ENCODE measurements around the gene P2RX4.
"Not testable (repeated sequence)": the region's sequence is repeated elsewhere in the genome, so short reads cannot be mapped to it uniquely, and the experiment has no call there.

The P2RX4 gene, protein sequence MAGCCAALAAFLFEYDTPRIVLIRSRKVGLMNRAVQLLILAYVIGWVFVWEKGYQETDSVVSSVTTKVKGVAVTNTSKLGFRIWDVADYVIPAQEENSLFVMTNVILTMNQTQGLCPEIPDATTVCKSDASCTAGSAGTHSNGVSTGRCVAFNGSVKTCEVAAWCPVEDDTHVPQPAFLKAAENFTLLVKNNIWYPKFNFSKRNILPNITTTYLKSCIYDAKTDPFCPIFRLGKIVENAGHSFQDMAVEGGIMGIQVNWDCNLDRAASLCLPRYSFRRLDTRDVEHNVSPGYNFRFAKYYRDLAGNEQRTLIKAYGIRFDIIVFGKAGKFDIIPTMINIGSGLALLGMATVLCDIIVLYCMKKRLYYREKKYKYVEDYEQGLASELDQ
- long read RNA-seq, transcript P2RX4-214 (11 exons, 1,612 nt), result minor isoform, 14 of 370 reads
- long read RNA-seq, transcript P2RX4-202 (12 exons, 2,032 nt), result major isoform, 289 of 370 reads
- long read RNA-seq, partial matches to known transcripts, result 7 of 370 reads
- long read RNA-seq, other reads (novel, unspliced or antisense), result 57 of 370 reads

DNA sequence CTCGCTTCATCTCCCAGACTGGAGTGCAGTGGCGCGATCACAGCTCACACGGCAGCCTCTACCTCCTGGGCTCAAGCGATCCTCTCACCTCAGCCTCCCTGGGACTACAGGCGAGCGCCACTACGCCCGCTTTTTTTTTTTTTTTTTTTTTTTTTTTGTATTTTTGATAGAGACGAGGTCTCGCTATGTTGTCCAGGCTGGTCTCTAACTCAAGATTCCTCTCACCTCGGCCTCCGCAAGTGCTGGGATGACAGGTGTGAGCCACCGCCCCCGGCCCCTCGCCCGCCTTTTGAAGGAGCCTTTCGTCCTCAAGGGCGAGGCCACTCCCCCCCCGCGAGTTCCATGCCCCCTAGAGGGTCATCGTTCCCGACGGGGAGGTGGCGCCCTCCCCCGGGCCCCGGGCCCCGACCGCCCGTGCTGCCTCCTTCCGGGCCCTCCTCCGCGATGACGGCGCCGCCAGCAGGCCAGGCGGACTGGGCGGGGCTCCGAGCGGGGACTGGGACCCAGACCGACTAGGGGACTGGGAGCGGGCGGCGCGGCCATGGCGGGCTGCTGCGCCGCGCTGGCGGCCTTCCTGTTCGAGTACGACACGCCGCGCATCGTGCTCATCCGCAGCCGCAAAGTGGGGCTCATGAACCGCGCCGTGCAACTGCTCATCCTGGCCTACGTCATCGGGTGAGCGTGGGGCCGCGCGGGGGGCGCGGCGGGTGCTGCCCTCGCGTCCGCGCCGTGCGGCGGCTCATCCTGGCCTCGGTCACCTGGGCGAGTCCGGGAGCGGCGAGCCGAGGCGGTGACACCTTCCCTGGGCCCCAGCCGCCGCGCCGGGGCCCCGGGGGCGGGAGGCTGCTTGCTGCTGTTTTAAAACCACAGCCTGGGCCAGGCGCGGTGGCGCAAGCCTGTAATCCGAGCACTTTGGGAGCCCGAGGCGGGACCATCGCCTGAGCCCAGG, at the start of gene P2RX4:
Gene P2RX4, plus strand, starts transcription at position 506 of the 949 bp plus-strand sequence. Its CDS starts 36 bp downstream, at position 542.
- H3K4me3 ChIP-seq (replicated peaks; ENCODE audit: insufficient read depth, low read length), result peak within 1 kb of the TSS; percentile 54
- peak within 1 kb of the TSS; percentile 69 for H3K27ac ChIP-seq (replicated peaks)
- H3K27me3 ChIP-seq (ENCODE audit: insufficient read depth, poor library complexity, severe bottlenecking), result no peaks in the 10 kb centered on the region
- TF ChIP-seq SPI1 (IDR thresholded peaks at IDR 0.05; ENCODE audit: borderline replicate concordance, low read depth), result no peak
- TF ChIP-seq, protein P1, sequence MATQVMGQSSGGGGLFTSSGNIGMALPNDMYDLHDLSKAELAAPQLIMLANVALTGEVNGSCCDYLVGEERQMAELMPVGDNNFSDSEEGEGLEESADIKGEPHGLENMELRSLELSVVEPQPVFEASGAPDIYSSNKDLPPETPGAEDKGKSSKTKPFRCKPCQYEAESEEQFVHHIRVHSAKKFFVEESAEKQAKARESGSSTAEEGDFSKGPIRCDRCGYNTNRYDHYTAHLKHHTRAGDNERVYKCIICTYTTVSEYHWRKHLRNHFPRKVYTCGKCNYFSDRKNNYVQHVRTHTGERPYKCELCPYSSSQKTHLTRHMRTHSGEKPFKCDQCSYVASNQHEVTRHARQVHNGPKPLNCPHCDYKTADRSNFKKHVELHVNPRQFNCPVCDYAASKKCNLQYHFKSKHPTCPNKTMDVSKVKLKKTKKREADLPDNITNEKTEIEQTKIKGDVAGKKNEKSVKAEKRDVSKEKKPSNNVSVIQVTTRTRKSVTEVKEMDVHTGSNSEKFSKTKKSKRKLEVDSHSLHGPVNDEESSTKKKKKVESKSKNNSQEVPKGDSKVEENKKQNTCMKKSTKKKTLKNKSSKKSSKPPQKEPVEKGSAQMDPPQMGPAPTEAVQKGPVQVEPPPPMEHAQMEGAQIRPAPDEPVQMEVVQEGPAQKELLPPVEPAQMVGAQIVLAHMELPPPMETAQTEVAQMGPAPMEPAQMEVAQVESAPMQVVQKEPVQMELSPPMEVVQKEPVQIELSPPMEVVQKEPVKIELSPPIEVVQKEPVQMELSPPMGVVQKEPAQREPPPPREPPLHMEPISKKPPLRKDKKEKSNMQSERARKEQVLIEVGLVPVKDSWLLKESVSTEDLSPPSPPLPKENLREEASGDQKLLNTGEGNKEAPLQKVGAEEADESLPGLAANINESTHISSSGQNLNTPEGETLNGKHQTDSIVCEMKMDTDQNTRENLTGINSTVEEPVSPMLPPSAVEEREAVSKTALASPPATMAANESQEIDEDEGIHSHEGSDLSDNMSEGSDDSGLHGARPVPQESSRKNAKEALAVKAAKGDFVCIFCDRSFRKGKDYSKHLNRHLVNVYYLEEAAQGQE (IDR thresholded peaks at IDR 0.05; ENCODE audit: insufficient replicate concordance, low read depth), result no peak
- no peak; the same call in 1 of the 2 replicates for TF ChIP-seq GABPA (IDR thresholded peaks at IDR 0.05; ENCODE audit: low read depth)
- TF ChIP-seq POLR2AphosphoS5 (IDR thresholded peaks at IDR 0.05; ENCODE audit: low read depth), result peak; percentile 91
- TF ChIP-seq, protein P2, sequence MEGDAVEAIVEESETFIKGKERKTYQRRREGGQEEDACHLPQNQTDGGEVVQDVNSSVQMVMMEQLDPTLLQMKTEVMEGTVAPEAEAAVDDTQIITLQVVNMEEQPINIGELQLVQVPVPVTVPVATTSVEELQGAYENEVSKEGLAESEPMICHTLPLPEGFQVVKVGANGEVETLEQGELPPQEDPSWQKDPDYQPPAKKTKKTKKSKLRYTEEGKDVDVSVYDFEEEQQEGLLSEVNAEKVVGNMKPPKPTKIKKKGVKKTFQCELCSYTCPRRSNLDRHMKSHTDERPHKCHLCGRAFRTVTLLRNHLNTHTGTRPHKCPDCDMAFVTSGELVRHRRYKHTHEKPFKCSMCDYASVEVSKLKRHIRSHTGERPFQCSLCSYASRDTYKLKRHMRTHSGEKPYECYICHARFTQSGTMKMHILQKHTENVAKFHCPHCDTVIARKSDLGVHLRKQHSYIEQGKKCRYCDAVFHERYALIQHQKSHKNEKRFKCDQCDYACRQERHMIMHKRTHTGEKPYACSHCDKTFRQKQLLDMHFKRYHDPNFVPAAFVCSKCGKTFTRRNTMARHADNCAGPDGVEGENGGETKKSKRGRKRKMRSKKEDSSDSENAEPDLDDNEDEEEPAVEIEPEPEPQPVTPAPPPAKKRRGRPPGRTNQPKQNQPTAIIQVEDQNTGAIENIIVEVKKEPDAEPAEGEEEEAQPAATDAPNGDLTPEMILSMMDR (IDR thresholded peaks at IDR 0.05; ENCODE audit: insufficient read depth, low read length), result no peak
- peak; percentile 87 to 94 for DNase-seq (ENCODE audit: low read depth in 1 of 2, low spot score in 1 of 2)

DNA sequence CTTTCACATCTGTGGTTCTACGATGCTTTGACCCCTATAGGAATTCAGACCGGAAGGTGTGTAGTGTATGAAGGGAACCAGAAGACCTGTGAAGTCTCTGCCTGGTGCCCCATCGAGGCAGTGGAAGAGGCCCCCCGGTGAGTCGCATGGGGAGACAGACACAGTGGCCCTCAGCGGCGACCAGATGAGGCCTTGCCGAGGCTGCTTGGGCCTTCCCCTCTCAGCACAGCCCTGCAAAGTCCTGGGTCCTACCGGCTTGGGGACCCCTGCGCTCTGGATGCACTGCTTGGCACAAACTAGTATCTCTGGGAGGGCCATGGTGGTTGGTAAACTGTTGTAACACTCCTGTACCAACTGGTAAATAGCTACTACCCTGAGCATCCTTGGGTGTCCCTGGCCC, 47.5 kb upstream of the P2RX4 start:
- DNase-seq (ENCODE audit: low read depth in 1 of 2, low spot score in 1 of 2), result no peak
- Histone ChIP-seq H3K27ac (replicated peaks) (no peak overlapping the region), H3K4me3 (replicated peaks; ENCODE audit: insufficient read depth, low read length) (no peak overlapping the region), H3K27me3 (ENCODE audit: insufficient read depth, poor library complexity, severe bottlenecking) (no peaks in the 10 kb centered on the region)
- no peak for TF ChIP-seq POLR2AphosphoS5 (IDR thresholded peaks at IDR 0.05; ENCODE audit: low read depth)

DNA sequence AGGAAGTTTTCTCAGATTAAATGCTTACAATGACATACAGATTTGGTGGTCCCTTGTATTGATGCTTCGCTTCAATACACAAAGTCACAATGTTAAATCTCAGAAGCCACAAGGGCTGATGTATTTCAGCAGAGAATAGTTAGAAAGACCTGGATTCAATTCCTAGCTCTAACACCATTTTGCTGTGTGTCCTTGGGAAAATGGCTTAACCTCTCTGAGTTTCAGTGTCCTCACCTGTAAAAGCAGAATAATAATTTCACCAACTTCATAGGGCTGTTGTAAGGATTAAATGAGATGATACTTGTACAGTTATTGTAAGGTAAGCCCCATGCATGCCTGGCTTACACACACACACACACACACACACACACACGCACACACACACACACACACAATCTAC, 46.9 kb upstream of the P2RX4 start:
- DNase-seq (ENCODE audit: low read depth in 1 of 2, low spot score in 1 of 2), result no peak
- Histone ChIP-seq H3K27ac (replicated peaks) (no peak overlapping the region), H3K4me3 (replicated peaks; ENCODE audit: insufficient read depth, low read length) (no peak overlapping the region), H3K27me3 (ENCODE audit: insufficient read depth, poor library complexity, severe bottlenecking) (no peaks in the 10 kb centered on the region)
- TF ChIP-seq, protein P1 (IDR thresholded peaks at IDR 0.05; ENCODE audit: insufficient replicate concordance, low read depth), result no peak
- TF ChIP-seq GABPA (IDR thresholded peaks at IDR 0.05; ENCODE audit: low read depth), result no peak
- no peak for TF ChIP-seq SPI1 (IDR thresholded peaks at IDR 0.05; ENCODE audit: borderline replicate concordance, low read depth)
- no peak for TF ChIP-seq POLR2AphosphoS5 (IDR thresholded peaks at IDR 0.05; ENCODE audit: low read depth)
- TF ChIP-seq, protein P2 (IDR thresholded peaks at IDR 0.05; ENCODE audit: insufficient read depth, low read length), result no peak

DNA sequence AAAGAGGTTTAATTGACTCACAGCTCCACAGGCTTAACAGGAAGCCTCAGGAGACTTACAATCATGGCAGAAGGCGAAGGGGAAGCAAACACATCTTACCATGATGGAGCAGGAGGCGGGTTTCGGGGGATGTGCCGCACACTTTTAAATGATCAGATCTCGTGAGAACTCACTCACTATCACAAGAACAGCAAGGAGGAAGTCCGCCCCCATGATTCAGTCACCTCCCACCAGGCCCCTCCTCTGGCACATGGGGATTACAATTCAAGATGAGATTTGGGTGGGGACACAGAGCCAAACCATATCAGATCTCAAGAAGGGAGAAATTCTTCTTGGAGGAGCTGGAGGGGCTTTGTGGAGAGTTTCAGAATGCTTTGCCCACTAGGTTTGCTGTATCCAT, 45.1 kb upstream of the P2RX4 start:
- not testable (repeated sequence) for DNase-seq (ENCODE audit: low read depth in 1 of 2, low spot score in 1 of 2); H3K27ac ChIP-seq (replicated peaks); H3K4me3 ChIP-seq (replicated peaks; ENCODE audit: insufficient read depth, low read length); H3K27me3 ChIP-seq (ENCODE audit: insufficient read depth, poor library complexity, severe bottlenecking)
